HFF-Myc (cell line): Measurements from ENCODE around the gene SRCIN1.

Source experiments
- DNase-seq: peaks from one replicate; pipeline ENCODE4 v3.0.0-alpha.2; 2011; ENCODE audit warnings: low read depth; ENCODE audit errors: extremely low read depth
- H3K4me3 ChIP-seq: replicated peaks from 2 replicates; pipeline ENCODE4 v1.5.1; 2011; ENCODE audit warnings: low read depth, mild to moderate bottlenecking, control low read depth, low read length
- TF ChIP-seq, protein P1 (sequence below): IDR thresholded peaks from 2 replicates; pipeline ENCODE4 v1.5.1; 2012; ENCODE audit warnings: mild to moderate bottlenecking, low read depth, low read length, control low read depth; ENCODE audit errors: missing control alignments

SRCIN1 gene

DNA sequence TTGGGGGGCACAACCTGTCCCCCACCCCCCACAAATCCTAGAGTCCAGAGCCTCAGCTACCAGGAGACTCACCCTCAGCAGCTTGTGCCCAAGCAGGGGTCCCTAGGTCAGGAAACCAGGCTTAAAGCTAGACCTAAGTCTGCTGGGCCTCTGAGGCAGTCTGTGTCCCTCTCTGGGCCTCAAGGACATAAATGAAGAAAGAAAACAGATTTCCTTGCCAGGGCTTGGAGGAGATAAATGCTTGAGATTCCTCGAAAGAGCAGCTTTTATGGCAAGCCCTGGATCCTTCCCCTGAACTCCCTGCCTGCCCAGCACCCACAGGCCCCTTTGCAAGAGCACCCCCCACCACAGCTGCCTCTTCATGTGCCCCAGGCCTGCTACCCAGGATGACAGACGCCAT is 3.3 kb downstream of the SRCIN1 start:
- H3K4me3 ChIP-seq: no peak overlapping the region
- TF ChIP-seq, protein P1, sequence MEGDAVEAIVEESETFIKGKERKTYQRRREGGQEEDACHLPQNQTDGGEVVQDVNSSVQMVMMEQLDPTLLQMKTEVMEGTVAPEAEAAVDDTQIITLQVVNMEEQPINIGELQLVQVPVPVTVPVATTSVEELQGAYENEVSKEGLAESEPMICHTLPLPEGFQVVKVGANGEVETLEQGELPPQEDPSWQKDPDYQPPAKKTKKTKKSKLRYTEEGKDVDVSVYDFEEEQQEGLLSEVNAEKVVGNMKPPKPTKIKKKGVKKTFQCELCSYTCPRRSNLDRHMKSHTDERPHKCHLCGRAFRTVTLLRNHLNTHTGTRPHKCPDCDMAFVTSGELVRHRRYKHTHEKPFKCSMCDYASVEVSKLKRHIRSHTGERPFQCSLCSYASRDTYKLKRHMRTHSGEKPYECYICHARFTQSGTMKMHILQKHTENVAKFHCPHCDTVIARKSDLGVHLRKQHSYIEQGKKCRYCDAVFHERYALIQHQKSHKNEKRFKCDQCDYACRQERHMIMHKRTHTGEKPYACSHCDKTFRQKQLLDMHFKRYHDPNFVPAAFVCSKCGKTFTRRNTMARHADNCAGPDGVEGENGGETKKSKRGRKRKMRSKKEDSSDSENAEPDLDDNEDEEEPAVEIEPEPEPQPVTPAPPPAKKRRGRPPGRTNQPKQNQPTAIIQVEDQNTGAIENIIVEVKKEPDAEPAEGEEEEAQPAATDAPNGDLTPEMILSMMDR: no peak
- no peak for DNase-seq

DNA sequence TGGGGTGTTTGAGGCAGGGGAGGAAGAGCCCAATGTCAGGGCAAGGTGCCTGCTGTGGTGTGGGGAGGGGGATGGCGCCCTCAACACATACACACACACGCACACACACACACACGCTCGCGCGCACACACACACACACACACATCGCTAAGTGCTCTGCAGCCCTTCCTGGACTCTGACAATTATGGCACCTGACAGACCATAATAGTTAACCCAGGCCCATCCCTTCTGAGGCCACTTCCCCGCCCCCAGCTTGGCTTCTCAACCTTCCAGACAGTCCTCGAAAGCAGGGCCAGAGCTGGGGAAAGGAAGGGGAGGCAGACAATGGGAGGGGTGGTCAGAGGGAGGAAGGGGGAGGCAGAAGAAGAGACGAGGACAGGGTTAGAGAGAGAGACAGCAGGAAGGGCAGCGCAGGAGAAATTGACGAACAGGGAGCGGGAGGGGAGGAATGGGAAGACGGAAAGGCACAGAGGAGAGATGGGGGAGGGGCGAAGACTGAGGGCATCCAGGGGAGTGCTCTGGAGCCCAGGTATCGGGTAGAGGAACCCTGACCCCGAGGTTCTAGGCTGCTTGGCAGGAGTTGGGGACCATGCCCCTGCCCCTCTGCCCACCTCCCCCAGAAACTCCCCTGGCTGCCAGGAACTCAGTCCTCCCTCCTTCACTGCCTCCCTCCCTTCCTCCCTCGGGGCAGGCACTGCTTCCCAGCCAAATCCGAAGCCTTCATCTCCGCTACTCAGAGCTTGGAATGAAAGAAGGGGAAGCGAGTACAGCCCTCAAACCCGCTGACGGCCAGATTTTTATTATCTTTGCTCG is 4.0 kb downstream of the SRCIN1 start:
- no peak for DNase-seq

DNA sequence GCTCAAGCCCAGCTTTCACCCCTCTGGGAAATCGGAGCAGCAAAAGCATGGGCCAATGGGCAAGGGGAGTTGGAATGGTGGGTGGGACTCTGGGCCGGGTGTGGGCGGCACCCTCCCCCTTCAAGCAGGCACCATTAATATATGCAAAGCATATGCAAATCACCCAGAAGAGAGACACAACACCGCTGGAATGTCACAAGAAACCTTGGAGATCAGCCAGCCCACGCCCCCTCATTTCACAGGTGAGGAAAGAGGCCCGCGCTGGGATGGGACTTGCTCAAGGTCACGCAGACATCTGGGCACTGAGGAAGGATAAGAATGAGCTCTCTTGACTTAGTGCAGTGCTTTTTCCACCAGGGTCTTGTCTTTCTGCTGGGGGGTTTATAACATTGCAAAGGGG is 4.8 kb downstream of the SRCIN1 start:
- TF ChIP-seq, protein P1: no peak

More for the DNA sequence above, 4.0 kb downstream of the SRCIN1 start:
- TF ChIP-seq, protein P1: no peak
- H3K4me3 ChIP-seq: no peak overlapping the region

GRCh38 chr17:38600416-38600815 is 5.3 kb downstream of the SRCIN1 start:
- DNase-seq: no peak
- TF ChIP-seq, protein P1: no peak
- no peak overlapping the region for H3K4me3 ChIP-seq

More for the DNA sequence above, 4.8 kb downstream of the SRCIN1 start:
- H3K4me3 ChIP-seq: no peak overlapping the region
- DNase-seq: no peak

- no peak for DNase-seq
- H3K4me3 ChIP-seq: no peak overlapping the region
- TF ChIP-seq, protein P1: no peak
These were observed 6.3 kb downstream of the SRCIN1 start for GRCh38 chr17:38599398-38599856.

- TF ChIP-seq, protein P1: no peak
- DNase-seq: no peak
These were observed 6.8 kb downstream of the SRCIN1 start for GRCh38 chr17:38598995-38599394.

More at GRCh38 chr17:38598995-38599394, 6.8 kb downstream of the SRCIN1 start:
- H3K4me3 ChIP-seq: no peak overlapping the region
